IPS-15b (cell line): ENCODE data around the gene INPP4B.

ENCODE experiments used
- H3K27me3 ChIP-seq: one replicate; pipeline ENCODE4 v1.6.1; 2013; ENCODE audit warnings: low read length; ENCODE audit not compliant: control insufficient read depth, insufficient read depth
- H3K36me3 ChIP-seq: one replicate; pipeline ENCODE4 v1.6.1; 2013; ENCODE audit warnings: low read length; ENCODE audit not compliant: control insufficient read depth, insufficient read depth
- H3K4me1 ChIP-seq: one replicate; pipeline ENCODE4 v1.6.1; 2013; ENCODE audit warnings: mild to moderate bottlenecking, low read length; ENCODE audit not compliant: control insufficient read depth, insufficient read depth
- H3K4me3 ChIP-seq: one replicate; pipeline ENCODE4 v1.5.1; 2013; ENCODE audit warnings: low read depth, low read length
- H3K9ac ChIP-seq: one replicate; pipeline ENCODE4 v1.6.1; 2013; ENCODE audit warnings: low read depth, mild to moderate bottlenecking, low read length
- H3K9me3 ChIP-seq: one replicate; pipeline ENCODE4 v1.6.1; 2013; ENCODE audit warnings: mild to moderate bottlenecking, low read length; ENCODE audit not compliant: control insufficient read depth, insufficient read depth

INPP4B gene

GRCh38 chr4:142376204-142376603, 469.9 kb downstream of the INPP4B start:
- Histone ChIP-seq H3K36me3 (no peaks in the 10 kb centered on the region), H3K27me3 (no peaks in the 10 kb centered on the region), H3K4me3 (no peak overlapping the region), H3K4me1 (no peaks in the 10 kb centered on the region), H3K9ac (no peak overlapping the region), H3K9me3 (no peaks in the 10 kb centered on the region)

GRCh38 chr4:142373610-142374009, 472.5 kb downstream of the INPP4B start:
- Histone ChIP-seq H3K4me3 (no peak overlapping the region), H3K9ac (no peak overlapping the region), H3K9me3 (no peaks in the 10 kb centered on the region), H3K4me1 (no peaks in the 10 kb centered on the region), H3K27me3 (no peaks in the 10 kb centered on the region), H3K36me3 (no peaks in the 10 kb centered on the region)

GRCh38 chr4:142372530-142373260, 473.4 kb downstream of the INPP4B start:
- H3K27me3 ChIP-seq, result no peaks in the 10 kb centered on the region
- H3K36me3 ChIP-seq, result no peaks in the 10 kb centered on the region
- H3K9ac ChIP-seq, result no peak overlapping the region
- H3K4me1 ChIP-seq, result no peaks in the 10 kb centered on the region
- no peaks in the 10 kb centered on the region for H3K9me3 ChIP-seq
- H3K4me3 ChIP-seq, result no peak overlapping the region

- H3K9me3 ChIP-seq, result no peaks in the 10 kb centered on the region
- H3K36me3 ChIP-seq, result no peaks in the 10 kb centered on the region
- no peaks in the 10 kb centered on the region for H3K27me3 ChIP-seq
- H3K4me3 ChIP-seq, result no peak overlapping the region
- no peak overlapping the region for H3K9ac ChIP-seq
- peaks cover 3% of the 10 kb centered on the region for H3K4me1 ChIP-seq
Measured at GRCh38 chr4:142369141-142369540, 477.0 kb downstream of the INPP4B start.

GRCh38 chr4:142367418-142368180, 478.5 kb downstream of the INPP4B start:
- Histone ChIP-seq H3K9ac (no peak overlapping the region), H3K9me3 (no peaks in the 10 kb centered on the region), H3K36me3 (no peaks in the 10 kb centered on the region), H3K4me3 (no peak overlapping the region), H3K27me3 (no peaks in the 10 kb centered on the region), H3K4me1 (peaks cover 3% of the 10 kb centered on the region)

GRCh38 chr4:142366769-142367181, 479.3 kb downstream of the INPP4B start:
- H3K9ac ChIP-seq, result no peak overlapping the region
- no peaks in the 10 kb centered on the region for H3K36me3 ChIP-seq
- no peaks in the 10 kb centered on the region for H3K27me3 ChIP-seq
- peaks cover 3% of the 10 kb centered on the region for H3K4me1 ChIP-seq
- H3K9me3 ChIP-seq, result no peaks in the 10 kb centered on the region
- H3K4me3 ChIP-seq, result no peak overlapping the region

GRCh38 chr4:142365391-142365790, 480.7 kb downstream of the INPP4B start:
- Histone ChIP-seq H3K9ac (no peak overlapping the region), H3K36me3 (no peaks in the 10 kb centered on the region), H3K4me1 (peaks cover 3% of the 10 kb centered on the region), H3K27me3 (no peaks in the 10 kb centered on the region), H3K4me3 (no peak overlapping the region), H3K9me3 (no peaks in the 10 kb centered on the region)

GRCh38 chr4:142363686-142364085, 482.4 kb downstream of the INPP4B start:
- Histone ChIP-seq H3K4me1 (peaks cover 3% of the 10 kb centered on the region), H3K9ac (no peak overlapping the region), H3K4me3 (no peak overlapping the region), H3K9me3 (no peaks in the 10 kb centered on the region), H3K36me3 (no peaks in the 10 kb centered on the region), H3K27me3 (no peaks in the 10 kb centered on the region)

- H3K9me3 ChIP-seq, result no peaks in the 10 kb centered on the region
- no peaks in the 10 kb centered on the region for H3K4me1 ChIP-seq
- no peak overlapping the region for H3K4me3 ChIP-seq
- no peak overlapping the region for H3K9ac ChIP-seq
- no peaks in the 10 kb centered on the region for H3K27me3 ChIP-seq
- no peaks in the 10 kb centered on the region for H3K36me3 ChIP-seq
Measured at GRCh38 chr4:142361981-142362380, 484.1 kb downstream of the INPP4B start.

- H3K9me3 ChIP-seq, result no peaks in the 10 kb centered on the region
- no peaks in the 10 kb centered on the region for H3K4me1 ChIP-seq
- no peak overlapping the region for H3K4me3 ChIP-seq
- H3K27me3 ChIP-seq, result no peaks in the 10 kb centered on the region
- H3K9ac ChIP-seq, result no peak overlapping the region
- no peaks in the 10 kb centered on the region for H3K36me3 ChIP-seq
Measured at GRCh38 chr4:142360657-142361056, 485.4 kb downstream of the INPP4B start.

- Histone ChIP-seq H3K9ac (no peak overlapping the region), H3K4me3 (no peak overlapping the region), H3K4me1 (no peaks in the 10 kb centered on the region), H3K27me3 (no peaks in the 10 kb centered on the region), H3K36me3 (no peaks in the 10 kb centered on the region), H3K9me3 (no peaks in the 10 kb centered on the region)
Measured at GRCh38 chr4:142358656-142359055, 487.4 kb downstream of the INPP4B start.

GRCh38 chr4:142356801-142357200, 489.3 kb downstream of the INPP4B start:
- Histone ChIP-seq H3K4me3 (no peak overlapping the region), H3K27me3 (no peaks in the 10 kb centered on the region), H3K4me1 (no peaks in the 10 kb centered on the region), H3K9ac (no peak overlapping the region), H3K36me3 (no peaks in the 10 kb centered on the region), H3K9me3 (no peaks in the 10 kb centered on the region)
